Limb (tissue), 2 donors: Measurements from ENCODE around the gene ENTPD6.

Source experiments
- DNase-seq, 2 donors: peaks; one replicate each; pipeline ENCODE4 v3.0.0-alpha.2; 2016; ENCODE audit errors: extremely low spot score in 2 of 2

The ENTPD6 gene

DNA sequence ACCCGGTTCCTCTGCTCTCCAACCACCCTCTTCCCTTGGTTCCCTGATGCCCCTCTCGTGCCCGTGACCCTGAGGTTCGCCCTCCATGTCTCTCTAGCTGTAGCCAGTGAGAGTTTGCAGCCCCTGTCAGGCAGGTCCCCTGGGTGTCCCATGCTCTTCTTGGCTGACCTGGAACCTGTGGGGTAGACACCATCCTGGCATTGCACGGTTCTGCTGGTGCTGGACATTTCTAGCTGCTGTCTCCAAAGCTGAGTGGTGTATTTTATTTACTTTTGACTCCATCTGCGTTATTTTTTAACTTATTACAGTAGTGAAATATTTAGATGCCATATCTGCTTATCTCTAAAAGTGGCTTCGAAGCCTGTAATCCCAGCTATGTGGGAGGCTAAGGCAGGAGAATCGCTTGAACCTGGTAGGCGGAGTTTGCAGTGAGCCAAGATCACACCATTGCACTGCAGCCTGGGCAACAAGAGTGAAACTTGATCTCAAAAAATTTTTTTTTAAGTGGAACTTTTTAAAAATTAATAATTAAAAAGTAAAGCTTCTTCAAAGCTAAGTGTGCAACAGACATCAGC is 12.5 kb downstream of the ENTPD6 start:
- DNase-seq = no peak

DNA sequence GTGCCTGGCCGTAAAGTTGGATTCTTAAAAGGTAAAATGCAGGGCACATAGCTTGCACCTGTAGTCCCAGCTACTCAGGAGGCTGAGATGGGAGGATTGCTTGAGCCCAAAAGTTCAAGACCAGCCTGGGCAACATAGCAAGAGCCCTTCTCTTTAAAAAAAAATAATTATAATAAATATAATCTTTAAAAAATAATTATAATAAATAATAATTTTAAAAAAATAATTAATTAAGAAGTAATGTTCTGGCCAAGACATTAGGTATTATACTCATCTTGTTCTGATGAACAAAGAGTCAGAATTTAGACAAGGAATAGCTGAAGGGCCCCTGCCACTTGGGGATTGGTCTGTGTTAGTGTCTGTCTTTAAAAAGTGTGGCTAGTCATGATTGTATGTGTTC is 13.9 kb downstream of the ENTPD6 start:
- no peak for DNase-seq

DNA sequence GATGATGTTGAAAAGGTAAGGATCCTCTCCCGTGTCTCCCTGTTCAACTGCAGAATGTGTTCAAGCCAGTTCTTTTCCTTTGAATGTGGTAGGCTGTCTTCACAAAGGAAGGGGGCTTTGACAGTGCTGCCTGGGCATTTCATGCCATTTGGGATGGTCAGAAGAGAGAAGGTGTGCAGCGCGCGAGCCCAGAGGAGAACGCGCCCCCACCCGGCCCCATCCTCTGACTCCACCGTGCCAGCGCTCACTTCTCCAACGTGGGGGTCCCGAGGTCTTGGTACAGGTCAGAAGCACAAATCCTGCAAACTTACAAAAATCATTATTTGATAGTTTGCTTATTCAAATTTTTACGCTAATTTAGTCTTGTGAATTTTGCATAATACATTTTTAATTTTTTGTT is 14.4 kb downstream of the ENTPD6 start:
- no peak for DNase-seq

DNA sequence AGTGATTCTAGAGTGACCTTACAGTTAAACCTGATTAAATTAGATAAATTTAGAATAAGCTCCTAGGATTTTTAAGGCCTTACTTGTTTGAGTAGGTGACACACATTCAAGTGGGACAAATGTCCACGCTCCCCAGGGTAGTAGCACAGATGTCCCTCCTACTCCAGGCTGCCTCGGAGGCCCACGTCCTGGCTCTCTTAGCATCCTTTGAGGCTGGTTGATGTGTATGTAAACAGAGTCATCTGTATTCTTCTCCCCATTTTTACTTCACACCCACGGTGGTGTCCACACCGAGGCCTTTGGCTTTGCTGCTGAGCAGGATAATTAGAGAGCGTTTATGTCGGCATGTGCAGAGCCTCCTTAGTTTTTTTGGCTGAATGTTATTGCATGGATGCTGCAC is 15.8 kb downstream of the ENTPD6 start:
- DNase-seq = no peak

DNA sequence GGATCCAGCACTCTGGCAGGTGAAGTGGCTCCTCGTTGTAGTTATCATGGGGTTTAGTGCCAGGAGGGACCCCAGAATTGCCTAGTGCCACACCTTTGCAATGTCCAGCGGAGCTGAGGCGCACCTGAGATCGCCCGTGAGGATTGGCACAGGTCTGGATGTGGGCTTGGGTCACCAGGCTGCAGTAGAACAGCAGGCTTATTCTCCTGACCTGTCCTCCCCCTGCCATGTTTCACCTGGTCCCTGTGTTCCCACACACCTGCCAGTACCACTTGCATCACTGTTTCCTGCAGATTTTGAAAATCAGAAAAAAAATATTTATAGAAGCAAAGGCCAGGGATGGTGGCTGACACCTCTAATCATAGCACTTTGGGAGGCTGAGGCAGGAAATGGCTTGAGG is 16.7 kb downstream of the ENTPD6 start:
- DNase-seq = no peak

DNA sequence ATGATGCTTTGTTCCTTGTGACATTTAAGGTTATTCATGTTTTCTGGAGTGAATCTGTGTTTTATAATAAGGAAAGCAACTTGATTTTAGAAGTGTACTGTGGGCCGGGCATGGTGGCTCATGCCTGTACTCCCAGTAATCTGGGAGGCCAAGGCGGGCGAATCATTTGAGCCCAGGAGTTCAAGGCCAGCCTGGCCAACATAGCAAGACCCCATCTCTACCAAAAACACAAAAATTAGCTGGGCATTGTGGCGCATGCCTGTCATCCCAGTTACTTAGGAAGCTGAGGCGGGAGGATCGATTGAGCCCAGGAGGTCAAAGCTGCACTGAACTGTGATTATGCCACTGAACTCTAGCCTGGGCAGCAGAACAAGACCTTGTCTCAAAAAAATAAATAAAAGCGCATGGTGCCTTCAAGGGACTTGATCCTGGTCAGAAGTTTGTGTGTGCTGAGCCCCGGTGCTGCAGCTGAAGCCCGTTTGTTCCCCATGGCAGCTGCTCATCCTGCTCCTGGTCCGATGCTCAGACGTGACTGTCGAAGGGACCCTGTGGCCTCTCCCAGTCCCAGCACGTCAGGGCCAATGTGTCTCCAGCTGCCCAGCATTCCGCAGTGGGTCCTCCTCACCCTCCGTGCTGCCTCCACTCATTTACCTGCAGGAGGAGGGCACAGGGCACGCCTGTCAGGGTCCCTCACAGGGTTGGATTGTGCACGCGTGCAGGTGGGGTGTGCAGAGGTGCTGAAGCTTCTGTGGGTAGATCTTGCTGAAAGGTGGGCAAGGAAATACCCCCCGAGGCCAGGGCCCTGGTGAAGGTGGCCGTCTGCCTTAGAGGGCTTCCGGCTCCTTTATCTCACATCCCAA is 18.3 kb downstream of the ENTPD6 start:
- DNase-seq = no peak

DNA sequence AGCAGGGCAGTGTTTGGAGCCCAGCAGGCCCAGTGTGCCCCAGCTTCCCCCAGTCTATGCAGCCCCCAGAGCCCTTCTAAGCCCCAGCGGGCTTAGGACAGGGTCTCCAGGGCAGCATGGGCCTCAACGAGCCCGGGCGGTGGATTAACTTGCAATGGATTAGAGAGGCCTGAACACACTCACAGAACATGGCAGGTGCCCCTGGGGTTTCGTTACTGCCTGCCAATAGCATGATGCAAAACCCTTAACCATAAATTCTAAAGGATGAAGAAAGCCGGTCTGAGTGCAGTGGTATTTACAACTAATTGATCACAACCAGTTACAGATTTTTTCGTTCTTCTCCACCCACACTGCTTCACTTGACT is 18.9 kb downstream of the ENTPD6 start:
- no peak for DNase-seq

DNA sequence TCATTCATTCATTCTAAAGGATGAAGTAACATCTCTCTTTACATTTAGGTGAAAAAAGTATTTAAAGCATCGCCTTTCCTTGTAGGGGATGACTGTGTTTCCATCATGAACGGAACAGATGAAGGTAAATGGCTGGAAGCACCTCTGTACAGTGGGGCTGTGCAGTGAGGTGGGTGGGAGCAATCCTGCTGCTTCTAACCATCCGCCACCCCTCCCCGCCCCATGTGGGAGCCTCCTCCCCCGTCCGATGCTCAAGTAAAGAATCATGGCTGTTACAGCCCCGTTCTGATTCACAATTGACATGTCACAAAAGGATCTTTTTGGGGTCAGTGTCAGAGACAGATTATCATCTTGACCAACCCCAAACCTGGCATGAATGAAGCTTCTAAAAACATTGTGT is 19.3 kb downstream of the ENTPD6 start:
- no peak for DNase-seq

DNA sequence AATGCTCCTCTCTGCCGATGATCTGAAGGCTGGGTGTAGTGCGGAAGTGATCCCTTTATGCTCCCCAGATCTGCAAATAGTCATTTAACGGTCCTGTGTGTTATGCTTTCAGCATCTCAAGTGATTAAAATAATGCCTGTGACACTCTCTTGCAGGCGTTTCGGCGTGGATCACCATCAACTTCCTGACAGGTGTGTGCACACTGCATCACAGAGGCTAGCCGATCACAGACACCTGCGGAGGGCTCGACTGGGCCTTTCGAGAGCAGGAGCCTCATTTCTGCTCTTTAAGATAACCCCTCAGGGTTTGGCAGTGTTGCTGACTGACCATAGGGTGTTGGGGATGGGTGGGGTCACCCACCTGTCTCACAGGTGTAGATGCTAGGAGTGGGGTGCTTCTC is 20.0 kb downstream of the ENTPD6 start:
- DNase-seq = no peak

DNA sequence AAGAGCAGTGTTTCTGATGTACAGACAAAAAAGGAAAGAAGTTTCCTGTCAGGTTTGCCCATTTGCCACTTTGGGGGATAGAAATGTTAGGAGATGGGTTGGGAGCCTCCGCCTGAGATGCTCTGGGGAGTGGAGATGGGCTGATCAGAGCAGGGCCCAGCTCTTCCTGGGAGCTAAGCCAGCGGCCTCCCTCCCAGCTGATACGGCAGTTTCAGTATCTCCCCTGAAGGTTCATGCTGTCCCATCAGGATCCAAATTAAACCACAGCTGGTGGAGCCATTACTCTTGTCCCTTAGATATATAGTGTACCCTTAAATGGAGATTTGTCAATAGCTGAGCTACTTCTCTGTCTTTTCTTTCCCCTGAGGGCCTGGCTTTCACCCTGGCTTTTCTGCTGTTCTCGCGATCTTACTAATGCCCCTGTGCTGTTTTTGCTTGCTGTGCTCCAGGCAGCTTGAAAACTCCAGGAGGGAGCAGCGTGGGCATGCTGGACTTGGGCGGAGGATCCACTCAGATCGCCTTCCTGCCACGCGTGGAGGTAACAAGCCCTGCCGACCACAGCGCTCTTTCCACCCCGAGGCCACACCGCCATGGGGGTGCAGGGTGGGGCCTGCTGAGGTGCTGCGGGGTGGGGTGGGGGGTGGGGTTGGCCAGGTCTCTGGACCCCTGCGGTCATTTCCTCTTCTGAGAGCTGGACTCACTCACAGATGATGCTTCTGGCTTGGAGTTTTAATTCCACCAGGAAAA is 20.9 kb downstream of the ENTPD6 start:
- DNase-seq = no peak

DNA sequence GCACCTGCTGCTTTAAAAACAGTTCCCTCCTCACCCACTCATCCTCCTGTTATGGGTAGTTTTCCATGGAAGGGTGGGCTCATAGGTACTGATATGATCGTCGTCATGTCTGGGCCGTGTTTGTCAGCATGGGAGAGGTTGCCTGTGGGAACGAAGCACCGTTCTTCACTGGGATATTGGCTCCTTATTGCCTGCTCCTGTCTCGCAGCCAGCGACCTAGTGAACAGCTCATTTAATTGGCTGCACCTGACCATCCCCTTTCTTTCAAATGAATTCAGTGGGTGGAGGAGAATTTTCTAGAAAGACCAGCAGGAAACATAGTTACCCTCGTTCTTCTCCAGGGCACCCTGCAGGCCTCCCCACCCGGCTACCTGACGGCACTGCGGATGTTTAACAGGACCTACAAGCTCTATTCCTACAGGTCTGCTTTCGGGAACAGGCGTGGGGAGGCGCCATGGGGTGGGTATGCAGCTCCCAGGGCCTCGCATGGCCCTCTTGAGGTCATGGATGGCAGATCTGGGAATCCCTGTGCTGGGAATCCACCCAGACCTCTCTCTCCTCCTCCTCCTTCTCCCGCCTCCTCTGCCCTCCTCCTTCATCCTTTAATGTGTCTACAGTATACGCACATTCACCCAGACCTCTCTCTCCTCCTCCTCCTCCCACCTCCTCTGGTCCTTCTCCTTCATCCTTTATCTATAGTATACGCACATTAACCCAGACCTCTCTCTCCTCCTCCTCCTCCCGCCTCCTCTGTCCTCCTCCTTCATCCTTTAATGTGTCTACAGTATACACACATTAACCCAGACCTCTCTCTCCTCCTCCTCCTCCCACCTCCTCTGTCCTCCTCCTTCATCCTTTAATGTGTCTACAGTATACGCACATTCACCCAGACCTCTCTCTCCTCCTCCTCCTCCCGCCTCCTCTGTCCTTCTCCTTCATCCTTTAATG is 21.9 kb downstream of the ENTPD6 start:
- no peak for DNase-seq

DNA sequence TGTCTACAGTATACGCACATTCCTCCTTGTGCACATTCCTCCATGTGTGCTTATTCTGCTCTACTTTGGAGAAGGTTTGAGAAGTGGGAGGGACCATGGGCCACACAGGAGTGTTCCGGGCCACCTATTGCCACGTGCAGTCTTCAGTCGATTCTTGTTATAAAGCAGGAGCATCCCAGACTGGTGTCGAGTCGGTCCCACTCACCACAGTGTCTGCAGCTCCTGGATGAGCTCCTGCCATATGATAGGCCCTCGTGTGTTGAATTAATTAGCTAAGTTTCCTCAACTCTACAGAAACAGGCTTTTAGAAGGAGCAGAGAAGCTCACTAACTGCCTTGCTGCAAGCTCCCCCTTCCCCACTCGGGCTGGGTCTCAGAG is 22.6 kb downstream of the ENTPD6 start:
- DNase-seq = no peak

DNA sequence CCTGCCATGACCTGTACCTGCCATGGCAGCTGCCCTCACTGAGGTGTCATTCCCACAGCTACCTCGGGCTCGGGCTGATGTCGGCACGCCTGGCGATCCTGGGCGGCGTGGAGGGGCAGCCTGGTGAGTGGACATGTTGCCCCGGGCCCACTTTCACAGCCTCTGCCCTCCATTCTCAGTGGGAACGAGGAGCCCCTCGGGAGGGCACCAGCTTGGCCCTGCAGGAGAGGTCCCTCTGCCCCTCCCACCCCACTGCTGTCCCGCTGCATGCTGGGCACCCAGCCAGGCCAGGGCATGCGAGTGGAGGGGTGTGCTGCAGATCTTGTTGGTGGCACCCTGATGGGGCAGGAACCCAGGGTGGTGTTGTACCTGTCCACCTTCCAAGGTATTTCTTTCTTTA is 23.0 kb downstream of the ENTPD6 start:
- DNase-seq = no peak

DNA sequence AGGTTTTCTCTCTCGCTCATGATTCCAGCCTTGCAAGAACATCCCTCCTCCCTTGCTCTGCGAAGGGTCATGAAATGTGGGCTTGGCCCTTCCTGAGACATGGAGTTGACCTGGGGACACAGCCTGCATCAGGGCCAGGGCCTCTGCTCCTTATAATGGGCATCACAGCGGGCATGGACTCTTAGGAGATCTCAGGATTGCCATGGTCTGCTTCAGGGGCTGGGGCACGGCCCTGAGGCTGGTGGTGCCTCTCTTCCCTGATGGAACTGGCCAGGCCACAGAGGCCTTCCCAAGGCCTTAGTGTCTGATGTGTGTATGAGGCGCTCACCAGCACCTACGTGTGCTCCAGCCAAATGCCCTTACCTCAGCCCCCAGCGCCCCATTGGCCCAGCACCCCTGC is 23.9 kb downstream of the ENTPD6 start:
- no peak for DNase-seq

DNA sequence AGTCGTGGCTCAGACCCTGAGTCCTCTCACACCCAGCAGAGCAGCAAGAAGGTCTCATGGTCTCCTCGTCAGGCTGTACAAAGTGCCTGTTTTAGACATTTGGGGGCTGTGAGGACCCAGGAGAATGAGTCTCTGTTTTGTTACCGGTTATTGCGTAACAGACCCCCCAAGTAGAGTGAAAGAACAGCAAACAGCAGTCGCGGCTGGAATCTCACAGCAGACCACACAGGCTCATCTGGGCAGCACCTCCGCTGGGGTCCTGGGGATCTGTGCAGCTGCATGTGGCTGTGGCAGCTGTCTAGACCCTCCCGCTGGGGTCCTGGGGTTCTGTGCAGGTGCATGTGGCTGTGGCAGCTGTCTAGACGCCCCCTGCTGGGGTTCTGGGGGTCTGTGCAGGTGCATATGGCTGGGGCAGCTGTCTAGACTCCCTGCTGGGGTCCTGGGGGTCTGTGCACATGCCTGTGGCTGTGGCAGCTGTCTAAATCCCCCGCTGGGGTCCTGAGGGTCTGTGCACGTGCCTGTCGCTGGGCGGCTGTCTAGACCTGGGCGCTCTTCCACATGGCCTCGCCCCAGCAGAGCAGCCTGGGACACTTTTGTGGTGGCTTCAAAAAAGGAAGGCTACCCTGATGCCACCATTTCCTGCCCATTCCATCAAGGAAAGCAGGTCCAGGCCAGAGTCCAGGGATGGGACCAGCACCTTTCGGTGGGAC is 24.7 kb downstream of the ENTPD6 start:
- no peak for DNase-seq

DNA sequence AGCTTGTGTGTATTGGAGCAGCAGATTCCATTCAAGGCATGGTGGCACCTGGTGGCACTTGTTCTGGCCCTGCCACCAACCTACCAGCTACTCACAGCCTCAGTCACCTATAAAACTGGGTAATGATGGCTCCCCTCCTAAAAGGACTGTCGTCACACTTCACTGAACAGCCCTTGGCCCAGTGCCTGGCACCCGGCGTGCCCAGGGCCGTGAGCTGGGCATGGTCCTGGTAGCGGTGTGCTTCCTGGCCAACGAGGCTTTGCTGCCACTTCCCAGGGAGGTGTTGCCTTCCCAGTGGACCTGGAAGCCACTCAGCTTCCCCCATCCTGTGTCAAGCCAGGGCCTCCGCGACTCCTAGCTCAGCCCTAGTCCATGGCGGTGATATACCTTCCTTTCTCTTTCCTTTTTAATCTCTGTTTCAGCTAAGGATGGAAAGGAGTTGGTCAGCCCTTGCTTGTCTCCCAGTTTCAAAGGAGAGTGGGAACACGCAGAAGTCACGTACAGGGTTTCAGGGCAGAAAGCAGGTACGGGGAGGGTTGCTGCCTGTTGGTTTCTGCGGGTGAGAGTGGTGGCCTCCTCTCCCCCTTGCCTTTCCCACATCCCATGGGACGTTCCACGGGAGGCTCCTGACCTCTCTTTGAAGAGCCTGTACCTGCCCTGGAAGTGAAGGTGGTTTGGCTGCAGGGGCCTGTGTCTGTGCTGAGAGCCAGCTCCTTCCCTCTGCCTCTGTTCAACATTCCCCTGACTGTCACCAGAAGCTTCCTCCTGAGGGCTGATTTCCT is 25.5 kb downstream of the ENTPD6 start:
- DNase-seq = no peak

DNA sequence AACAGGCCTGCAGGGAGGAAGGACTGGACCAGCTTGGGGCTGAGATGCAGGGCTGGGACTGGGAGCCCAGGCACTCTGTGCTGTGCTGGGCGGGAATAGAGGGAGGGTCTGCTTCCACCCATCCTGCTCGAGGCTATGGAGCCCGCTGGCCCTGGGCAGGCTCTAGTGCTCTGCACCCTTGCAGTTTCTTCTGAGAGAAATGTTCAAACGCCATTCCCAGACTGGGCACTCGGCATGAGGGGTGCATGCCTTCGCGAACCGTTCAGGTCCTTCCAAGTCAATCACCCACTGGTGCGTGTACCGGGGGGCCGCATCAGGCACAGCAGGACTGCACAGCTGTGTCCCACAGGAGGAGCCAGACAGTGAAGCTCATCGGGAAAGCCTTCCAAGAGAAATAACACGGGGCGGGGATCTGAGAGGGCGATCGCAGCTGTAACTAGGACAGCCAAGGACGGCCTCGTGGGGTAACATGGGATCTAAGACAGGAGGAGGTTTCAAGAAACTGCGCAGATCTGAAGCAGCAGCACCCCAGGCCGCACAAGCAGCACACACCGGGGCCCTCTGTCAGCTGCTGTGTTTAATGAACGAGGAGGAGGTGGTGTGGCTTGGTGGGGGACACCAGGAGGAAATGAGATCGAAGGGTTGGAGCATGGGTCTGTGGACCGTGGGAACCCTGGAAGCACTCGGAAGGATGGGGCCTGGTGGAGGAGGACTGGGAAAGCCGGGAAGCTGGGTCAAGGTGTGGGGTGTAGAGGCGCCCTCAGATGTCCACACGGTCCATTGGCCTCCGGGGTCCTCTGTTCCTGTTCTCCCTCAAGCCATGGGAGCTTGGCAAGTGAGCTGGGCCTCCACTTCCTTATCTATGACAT is 26.3 kb downstream of the ENTPD6 start:
- no peak for DNase-seq

DNA sequence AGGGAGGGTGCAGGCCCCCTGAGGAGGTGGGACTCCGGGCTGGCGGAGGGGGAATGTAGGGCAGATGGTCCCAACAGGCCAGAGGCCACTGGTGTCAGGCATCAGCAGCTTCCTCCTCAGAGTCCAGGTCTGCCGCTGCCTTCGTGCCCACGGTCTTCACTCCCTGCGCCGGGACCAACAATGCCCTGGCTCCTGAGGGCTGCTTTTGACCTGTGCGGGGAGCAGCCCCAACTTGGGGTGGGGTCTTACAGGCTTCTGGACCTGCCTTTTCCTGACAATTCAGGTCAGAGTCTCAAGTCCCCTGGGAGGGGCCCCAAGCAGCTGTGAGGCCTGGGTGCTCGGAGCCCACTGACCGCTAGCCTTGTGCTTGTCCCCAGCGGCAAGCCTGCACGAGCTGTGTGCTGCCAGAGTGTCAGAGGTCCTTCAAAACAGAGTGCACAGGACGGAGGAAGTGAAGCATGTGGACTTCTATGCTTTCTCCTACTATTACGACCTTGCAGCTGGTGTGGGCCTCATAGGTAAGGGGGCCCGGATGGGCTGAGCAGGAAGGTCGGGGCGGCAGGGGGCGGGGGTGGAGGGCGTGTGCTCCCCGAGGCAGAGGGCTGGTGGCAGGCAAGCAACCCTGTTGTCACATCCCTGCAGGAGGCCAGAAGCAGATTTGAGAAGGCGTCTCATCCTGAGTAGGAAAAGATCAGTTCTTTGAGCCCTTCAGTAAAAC is 27.1 kb downstream of the ENTPD6 start:
- no peak for DNase-seq
